ENCODE results near the gene LDLRAD3. TPM values are rescaled to one million over a fixed set of nuclear protein-coding genes. Genes with fewer than 3 reads are reported as not detected.

Gene LDLRAD3
- total RNA-seq, 2 donors from 2014 or later = 19.2 to 30.6 TPM

DNA sequence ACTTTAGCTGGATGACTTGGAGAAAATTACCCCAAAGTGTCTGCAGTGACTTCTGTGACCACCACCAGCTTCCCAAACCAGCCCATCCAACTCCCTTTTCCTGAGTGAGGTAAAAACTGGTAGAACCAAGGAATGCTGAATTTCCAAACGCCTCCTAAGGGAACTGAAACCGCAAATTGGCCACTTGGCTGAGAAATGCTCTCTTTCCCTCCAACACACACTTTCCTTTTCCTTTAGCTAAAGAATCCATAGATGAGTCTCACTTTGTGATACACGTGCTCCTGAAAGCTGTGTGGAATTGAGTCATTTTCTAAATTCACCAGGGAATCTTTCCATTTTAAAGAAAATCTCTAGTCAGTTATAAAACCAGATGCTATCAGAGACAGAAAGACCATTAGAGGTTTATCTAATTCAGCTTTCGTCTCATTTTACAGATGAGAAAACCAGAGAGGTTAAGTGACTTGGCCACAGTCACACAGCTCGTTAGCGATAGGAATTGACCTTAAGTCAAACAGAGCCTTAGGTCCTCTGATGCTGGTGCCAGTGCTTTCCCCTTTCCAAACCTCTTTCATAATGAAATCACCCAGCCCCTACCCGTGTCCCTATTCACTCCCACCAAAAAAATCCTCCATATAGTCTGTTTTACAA lies 208.2 kb downstream of the LDLRAD3 start:
- TF ChIP-seq, protein P1, sequence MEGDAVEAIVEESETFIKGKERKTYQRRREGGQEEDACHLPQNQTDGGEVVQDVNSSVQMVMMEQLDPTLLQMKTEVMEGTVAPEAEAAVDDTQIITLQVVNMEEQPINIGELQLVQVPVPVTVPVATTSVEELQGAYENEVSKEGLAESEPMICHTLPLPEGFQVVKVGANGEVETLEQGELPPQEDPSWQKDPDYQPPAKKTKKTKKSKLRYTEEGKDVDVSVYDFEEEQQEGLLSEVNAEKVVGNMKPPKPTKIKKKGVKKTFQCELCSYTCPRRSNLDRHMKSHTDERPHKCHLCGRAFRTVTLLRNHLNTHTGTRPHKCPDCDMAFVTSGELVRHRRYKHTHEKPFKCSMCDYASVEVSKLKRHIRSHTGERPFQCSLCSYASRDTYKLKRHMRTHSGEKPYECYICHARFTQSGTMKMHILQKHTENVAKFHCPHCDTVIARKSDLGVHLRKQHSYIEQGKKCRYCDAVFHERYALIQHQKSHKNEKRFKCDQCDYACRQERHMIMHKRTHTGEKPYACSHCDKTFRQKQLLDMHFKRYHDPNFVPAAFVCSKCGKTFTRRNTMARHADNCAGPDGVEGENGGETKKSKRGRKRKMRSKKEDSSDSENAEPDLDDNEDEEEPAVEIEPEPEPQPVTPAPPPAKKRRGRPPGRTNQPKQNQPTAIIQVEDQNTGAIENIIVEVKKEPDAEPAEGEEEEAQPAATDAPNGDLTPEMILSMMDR (conservative IDR thresholded peaks at IDR 0.05) = no peak
- Histone ChIP-seq H3K27me3 (ENCODE audit: control insufficient read depth, insufficient read depth, low read length, poor library complexity, severe bottlenecking) (no peaks in the 10 kb centered on the region), H3K36me3 (ENCODE audit: control insufficient read depth, insufficient read depth, low read length) (peaks cover 5% of the 10 kb centered on the region), H3K4me1 (ENCODE audit: control insufficient read depth, insufficient read depth, low read length) (peaks cover 7% of the 10 kb centered on the region), H3K9me3 (ENCODE audit: control insufficient read depth, low read length) (no peaks in the 10 kb centered on the region), H3K9ac (ENCODE audit: extremely low read depth, low read length, poor library complexity, severe bottlenecking) (no peak overlapping the region), H3K27ac (ENCODE audit: low read depth, low read length) (no peak overlapping the region), H3K4me3 (ENCODE audit: low read length) (no peak overlapping the region)
- Mint-ChIP-seq H3K4me3 (no peak overlapping the region), H3K27ac (no peak overlapping the region), H3K27me3 (ENCODE audit: insufficient read depth) (no peaks in the 10 kb centered on the region), H3K36me3 (ENCODE audit: low read depth) (peaks cover 28% of the 10 kb centered on the region), H3K9me3 (no peaks in the 10 kb centered on the region), H3K4me1 (peaks cover 27% of the 10 kb centered on the region)
- no peak for DNase-seq
- WGBS, 2 experiments (ENCODE audit: insufficient coverage in 1 of 2, insufficient read length in 1 of 2) = 93 to 97% methylated on average over 7 of the region's 7 CpGs

GRCh38 chr11:36153551-36153950 lies 209.7 kb downstream of the LDLRAD3 start:
- H3K4me3 Mint-ChIP-seq = no peak overlapping the region
- WGBS, 2 experiments (ENCODE audit: insufficient coverage in 1 of 2, insufficient read length in 1 of 2) = 100% methylated on average over 1 to 2 of the region's 2 CpGs

GRCh38 chr11:36155124-36155561 lies 211.3 kb downstream of the LDLRAD3 start:
- Mint-ChIP-seq H3K27ac (peak overlapping the region; percentile 2), H3K36me3 (ENCODE audit: low read depth) (peaks cover 14% of the 10 kb centered on the region), H3K9me3 (no peaks in the 10 kb centered on the region), H3K4me3 (no peak overlapping the region), H3K4me1 (peaks cover 15% of the 10 kb centered on the region), H3K27me3 (ENCODE audit: insufficient read depth) (no peaks in the 10 kb centered on the region)
- Histone ChIP-seq H3K27me3 (ENCODE audit: control insufficient read depth, insufficient read depth, low read length, poor library complexity, severe bottlenecking) (no peaks in the 10 kb centered on the region), H3K9me3 (ENCODE audit: control insufficient read depth, low read length) (no peaks in the 10 kb centered on the region), H3K36me3 (ENCODE audit: control insufficient read depth, insufficient read depth, low read length) (no peaks in the 10 kb centered on the region), H3K4me3 (ENCODE audit: low read length) (no peak overlapping the region), H3K9ac (ENCODE audit: extremely low read depth, low read length, poor library complexity, severe bottlenecking) (no peak overlapping the region), H3K4me1 (ENCODE audit: control insufficient read depth, insufficient read depth, low read length) (no peaks in the 10 kb centered on the region), H3K27ac (ENCODE audit: low read depth, low read length) (no peak overlapping the region)
- DNase-seq = no peak
- TF ChIP-seq, protein P1 (conservative IDR thresholded peaks at IDR 0.05) = no peak
- WGBS, 2 experiments (ENCODE audit: insufficient coverage in 1 of 2, insufficient read length in 1 of 2) = 93 to 94% methylated on average over 7 to 8 of the region's 8 CpGs

More at GRCh38 chr11:36153551-36153950, 209.7 kb downstream of the LDLRAD3 start:
- Histone ChIP-seq H3K36me3 (ENCODE audit: control insufficient read depth, insufficient read depth, low read length) (no peaks in the 10 kb centered on the region), H3K4me3 (ENCODE audit: low read length) (no peak overlapping the region), H3K9me3 (ENCODE audit: control insufficient read depth, low read length) (no peaks in the 10 kb centered on the region), H3K9ac (ENCODE audit: extremely low read depth, low read length, poor library complexity, severe bottlenecking) (no peak overlapping the region), H3K27me3 (ENCODE audit: control insufficient read depth, insufficient read depth, low read length, poor library complexity, severe bottlenecking) (no peaks in the 10 kb centered on the region), H3K27ac (ENCODE audit: low read depth, low read length) (peak overlapping the region; percentile 56), H3K4me1 (ENCODE audit: control insufficient read depth, insufficient read depth, low read length) (peaks cover 7% of the 10 kb centered on the region)
- Mint-ChIP-seq H3K4me1 (peaks cover 27% of the 10 kb centered on the region), H3K27me3 (ENCODE audit: insufficient read depth) (no peaks in the 10 kb centered on the region), H3K36me3 (ENCODE audit: low read depth) (peaks cover 23% of the 10 kb centered on the region), H3K27ac (peak overlapping the region; percentile 62), H3K9me3 (no peaks in the 10 kb centered on the region)
- DNase-seq = no peak
- TF ChIP-seq, protein P1 (conservative IDR thresholded peaks at IDR 0.05) = peak; percentile 45
